NCI-H748 treated with DMSO at 0.1 percent for 48 hours (cell line): Measurements from ENCODE around the gene SCYGR2.
A peak's percentile ranks its signal among the peaks of the same experiment; 100 is the strongest.

Experiments used
- DNase-seq: peaks from one replicate; lab custom pipeline; 2025; lab: John Stamatoyannopoulos, UW

SCYGR2 gene

DNA sequence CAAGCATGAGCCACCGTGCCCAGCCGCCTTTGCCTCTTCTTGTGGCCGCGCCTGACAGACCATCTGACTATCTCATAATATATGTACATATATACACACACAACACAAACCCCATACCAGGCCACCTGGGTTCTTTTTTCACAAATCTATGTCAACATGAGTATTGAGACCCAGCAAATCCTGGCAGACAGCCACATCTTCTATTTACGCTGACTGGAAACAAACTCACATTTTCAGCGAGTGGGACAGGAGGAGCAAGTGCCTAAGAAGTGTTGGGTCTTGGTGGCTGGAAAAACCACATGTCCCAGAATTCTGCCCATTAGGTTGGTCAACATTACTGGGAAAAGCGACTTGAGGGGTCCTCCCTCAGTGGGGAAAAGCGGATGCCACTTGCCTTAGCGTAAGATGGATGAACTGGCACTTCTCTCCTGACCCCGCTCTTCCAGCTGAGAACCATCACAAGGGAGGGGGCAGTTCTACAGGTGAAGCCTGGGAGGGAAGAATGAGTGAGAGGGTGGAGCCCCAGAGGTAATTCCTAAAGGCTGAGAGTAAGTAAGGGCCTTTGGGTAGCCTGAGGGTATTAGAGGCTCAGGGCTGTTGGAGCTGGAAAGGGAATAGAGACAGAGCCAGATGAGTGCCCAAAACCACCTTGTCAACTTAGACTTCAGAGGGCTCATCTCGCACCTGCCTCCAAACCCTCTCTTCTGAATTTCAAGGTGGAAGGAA is 14.0 kb downstream of the SCYGR2 start:
- peak; percentile 74 for DNase-seq

DNA sequence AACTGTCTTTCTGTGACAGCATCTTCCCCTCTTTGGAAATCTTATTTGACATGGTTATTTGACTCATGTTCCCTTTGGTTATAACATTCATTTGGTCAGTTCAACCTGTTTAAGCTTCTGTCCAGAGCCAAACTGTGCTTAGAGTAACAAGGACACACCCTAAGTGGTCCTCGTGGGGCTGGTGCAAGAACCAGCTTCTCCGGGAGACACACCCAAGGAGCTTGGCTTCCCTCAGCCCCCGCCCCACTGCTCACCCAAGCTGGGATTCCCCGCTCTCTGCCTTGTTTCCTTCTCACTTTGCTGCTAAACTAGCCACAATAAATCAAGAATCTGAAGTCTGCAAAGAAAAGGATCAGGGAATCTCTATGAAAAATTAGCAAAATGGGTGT is 14.6 kb downstream of the SCYGR2 start:
- no peak for DNase-seq

- DNase-seq: no peak
Observed at GRCh38 chr2:227614246-227614645, 15.6 kb downstream of the SCYGR2 start.

DNA sequence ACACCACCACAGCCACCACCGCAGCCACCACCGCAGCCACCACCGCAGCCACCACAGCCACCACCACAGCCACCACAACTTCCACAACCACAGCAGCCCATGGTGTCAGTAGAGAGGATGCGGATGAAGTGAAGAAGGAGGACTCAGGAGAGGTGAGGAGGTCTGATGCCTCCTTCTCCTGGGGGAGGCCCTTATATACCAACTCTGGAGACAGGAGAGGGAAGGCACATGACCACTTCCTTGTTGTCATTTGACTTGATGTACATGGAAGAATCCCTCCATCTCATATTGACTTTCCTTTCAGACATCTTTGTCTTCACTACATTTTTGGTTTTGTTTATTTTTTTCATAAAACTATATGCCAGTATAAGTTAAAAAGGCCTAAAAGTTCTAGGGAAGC is 16.0 kb downstream of the SCYGR2 start, which contains the start of gene SCYGR3:
Gene SCYGR3 (minus strand): TSS at position 101 of the 400 bp plus-strand sequence. CDS start 0 bp downstream, at position 101.
- no peak for DNase-seq

DNA sequence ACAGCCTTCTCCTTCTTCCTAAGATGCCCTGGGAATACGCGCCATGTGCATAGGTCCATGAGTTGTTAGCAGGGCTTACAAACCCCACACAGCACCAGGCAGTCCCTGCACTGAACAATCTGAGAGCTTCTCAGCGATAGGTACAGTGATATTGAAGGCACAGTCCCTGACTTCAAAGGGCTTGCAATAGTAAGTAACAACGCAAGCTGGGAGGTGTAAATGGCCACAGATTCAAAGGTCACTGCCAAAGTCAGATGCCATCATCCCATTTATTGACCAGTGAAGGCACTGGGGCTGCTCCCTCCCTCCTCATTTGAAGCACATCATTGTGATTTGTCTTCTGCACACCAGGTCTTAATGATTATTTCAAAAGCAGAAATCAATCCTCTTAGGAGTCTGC is 16.5 kb downstream of the SCYGR2 start:
- DNase-seq: no peak

- no peak for DNase-seq
Observed at GRCh38 chr2:227615906-227616305, 17.2 kb downstream of the SCYGR2 start.

GRCh38 chr2:227616631-227617030 is 17.9 kb downstream of the SCYGR2 start:
- no peak for DNase-seq

DNA sequence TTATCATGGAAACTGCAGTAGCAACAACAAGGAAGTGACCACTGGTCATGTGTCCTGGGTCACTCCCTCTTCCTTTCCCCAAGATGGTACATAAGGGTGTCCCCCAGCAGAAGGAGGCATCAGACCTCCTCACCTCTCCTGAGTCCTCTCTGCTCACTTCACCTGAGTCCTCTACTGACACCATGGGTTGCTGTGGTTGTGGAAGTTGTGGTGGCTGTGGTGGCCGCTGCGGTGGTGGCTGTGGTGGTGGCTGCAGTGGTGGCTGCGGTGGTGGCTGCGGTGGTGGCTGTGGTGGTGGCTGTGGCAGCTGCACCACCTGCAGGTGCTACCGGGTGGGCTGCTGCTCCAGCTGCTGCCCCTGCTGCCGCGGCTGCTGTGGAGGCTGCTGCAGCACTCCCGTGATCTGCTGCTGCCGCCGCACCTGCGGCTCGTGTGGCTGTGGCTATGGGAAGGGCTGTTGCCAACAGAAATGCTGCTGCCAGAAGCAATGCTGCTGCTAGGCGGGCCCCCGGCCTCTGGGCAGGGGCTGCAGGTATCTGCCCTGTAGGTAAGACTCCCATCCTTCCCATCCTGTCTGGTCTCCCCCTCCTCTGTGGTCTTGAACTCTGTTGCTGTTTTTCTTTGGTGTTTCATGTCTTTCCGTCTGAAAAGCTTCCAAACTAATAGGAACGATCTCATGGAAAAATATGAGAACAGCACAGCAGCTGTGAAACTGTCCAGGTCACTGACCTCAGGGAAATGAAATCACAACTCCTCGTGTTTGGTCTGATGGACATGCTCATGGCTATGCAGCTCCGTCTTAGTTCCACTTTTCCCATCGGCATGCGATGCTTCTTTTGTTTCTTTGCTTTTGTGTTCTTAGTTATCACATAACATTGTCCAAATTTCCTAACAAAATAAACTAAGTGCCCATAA is 18.9 kb downstream of the SCYGR2 start, which contains the start of gene SCYGR4:
Gene SCYGR4 (plus strand): TSS at position 183 of the 915 bp plus-strand sequence. CDS start 0 bp downstream, at position 183.
- no peak for DNase-seq

- no peak for DNase-seq
Observed at GRCh38 chr2:227623226-227623625, 24.5 kb downstream of the SCYGR2 start.

DNA sequence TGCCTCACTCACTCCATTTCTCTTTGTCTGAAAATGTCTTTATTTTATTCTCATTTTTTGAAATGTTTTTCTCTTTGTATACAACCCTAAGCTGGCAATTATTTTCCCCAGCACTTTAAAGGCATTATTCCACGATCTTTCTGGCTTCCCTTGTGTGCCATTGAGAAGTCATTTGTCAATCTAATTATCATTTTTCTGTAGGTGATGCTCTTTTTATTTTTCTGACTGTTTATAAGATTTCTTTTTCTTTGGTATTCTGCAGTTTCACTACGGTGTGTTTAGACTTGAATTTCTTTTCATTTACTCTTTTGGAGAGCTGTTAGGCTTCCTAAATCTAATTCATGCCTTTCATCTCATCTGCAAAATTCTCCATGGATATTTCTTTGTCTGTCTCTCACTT is 26.7 kb downstream of the SCYGR2 start:
- DNase-seq: no peak

DNA sequence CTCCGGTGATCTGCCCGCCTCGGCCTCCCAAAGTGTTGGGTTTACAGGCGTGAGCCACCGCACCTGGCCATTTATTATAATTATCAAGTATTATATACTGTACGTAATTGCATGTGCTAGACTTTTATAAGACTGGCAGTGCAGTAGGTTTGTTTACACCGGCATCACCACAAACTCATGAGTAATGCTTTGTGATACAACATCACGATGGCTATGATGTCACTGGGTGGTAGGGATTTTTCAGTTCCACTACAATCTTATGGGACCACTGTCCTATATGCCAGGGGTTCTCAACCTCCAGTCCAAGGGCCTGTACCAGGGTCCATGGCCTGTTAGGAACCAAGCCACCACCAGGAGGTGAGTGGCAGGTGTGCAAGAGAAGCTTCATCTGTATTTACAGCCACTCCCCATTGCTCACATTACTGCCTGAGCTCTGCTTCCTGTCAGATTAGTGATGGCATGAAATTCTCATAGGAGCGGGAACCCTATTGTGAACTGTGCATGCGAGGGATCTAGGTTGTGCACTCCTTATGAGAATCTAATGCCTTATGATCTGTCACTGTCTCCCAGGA is 28.0 kb downstream of the SCYGR2 start:
- DNase-seq: no peak

GRCh38 chr2:227627769-227628168 is 29.1 kb downstream of the SCYGR2 start:
- no peak for DNase-seq

DNA sequence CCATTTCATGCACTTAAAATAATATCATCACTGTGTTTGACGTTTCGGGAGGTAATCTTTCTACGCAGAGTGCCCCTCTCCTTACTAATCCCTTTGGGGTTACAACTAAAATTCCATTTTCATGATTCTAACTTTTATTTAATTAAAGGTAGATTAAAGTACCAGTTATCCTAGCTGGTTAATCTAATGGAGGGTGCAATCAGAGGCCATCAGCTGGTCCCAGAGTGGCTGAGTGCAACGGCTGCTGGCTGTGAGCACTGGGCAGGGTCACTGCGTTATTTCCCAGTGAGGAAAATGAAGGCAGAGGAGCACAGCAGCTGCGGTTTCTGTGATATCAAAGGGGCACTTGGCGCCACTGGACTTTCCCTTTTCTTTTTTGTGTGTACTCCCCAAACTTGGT is 30.7 kb downstream of the SCYGR2 start:
- DNase-seq: no peak

DNA sequence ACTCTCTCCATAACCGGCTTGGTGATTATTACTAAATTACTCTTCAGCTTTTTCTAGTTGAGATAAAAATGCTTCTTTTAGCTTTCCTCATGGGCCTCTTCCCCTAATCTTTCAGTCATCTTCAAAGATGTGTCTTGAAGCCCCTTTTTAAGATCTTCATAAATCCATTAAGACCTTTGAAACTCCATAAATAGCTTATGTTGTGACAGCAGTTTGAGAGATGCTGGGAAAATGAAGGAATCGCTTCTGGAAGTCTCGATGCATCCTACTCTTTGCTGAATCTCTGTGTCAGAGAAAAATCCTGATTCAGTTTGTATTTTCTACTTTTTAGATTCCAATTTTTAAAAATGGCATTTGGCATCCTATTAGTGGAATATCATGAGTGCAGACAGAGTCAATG is 31.6 kb downstream of the SCYGR2 start:
- DNase-seq: no peak

GRCh38 chr2:227632827-227633226 is 34.1 kb downstream of the SCYGR2 start:
- DNase-seq: no peak

DNA sequence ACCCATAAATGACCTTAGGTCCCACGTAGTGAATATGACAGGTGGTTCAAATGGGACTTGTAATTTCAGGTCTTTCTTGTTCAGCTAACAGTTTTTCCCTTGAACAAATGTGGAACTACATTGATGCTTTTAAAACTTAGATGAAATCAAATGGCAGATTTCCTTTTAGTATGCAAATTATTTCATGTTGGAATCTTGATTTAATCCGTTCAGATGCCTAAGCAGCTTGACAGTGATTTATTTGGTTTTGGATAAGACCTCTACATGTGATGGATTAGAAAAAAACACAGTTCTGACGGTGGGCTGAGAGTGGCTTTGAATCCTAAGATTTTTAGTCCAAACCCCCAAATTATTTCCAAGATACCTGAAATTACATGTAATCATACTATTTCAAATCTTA is 35.5 kb downstream of the SCYGR2 start:
- no peak for DNase-seq

- DNase-seq: no peak
Observed at GRCh38 chr2:227642656-227643055, 44.0 kb downstream of the SCYGR2 start.

DNA sequence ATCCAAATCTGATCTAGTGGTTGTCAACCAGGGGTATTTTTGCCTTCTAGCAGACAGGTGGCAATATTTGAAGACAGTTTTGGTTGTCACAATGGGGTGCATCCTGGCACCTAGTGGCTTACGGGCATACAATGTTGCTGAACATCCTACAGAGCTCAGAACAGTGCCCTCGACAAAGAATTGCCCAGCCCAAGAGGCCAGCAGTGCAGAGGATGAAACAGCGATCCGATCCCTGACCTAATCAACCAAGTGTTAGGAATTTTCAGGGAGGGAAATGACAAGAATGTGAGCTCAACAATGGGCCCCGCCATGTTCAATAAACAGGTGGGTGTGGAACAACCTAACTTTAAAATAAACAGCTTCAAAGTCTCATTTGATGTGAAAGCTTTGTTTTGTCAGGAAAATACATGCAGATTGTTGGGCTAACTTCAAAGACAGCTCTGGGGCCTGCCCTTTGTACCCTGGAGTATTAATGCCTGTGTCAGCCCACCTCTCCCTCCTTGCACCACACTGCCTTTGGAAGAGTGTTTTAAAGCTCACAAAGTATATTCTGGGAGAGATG is 45.4 kb downstream of the SCYGR2 start:
- no peak for DNase-seq
